Mucosa of descending colon (tissue), 3 donors: ENCODE measurements around the gene USP10. TPM values are rescaled to one million over a fixed set of nuclear protein-coding genes. Genes with fewer than 3 reads are reported as not detected.
A peak's percentile ranks its signal among the peaks of the same experiment; 100 is the strongest.

Experiments
- ATAC-seq: fragments of 200-7000 bp; cut with Tn5 transposase; one replicate; pipeline ENCODE4 v1.9.1; 2020; ENCODE audit warnings: mild to moderate bottlenecking, moderate library complexity
- DNase-seq, 3 donors: peaks; one replicate each; pipeline ENCODE4 v3.0.0-alpha.2; 2020
- H3K36me3 ChIP-seq: fragments of 200-600 bp; one replicate; pipeline ENCODE4 v1.8.0; 2021; ENCODE audit warnings: low read depth, mild to moderate bottlenecking
- H3K4me1 ChIP-seq: fragments of 200-600 bp; one replicate; pipeline ENCODE4 v1.8.0; 2021; ENCODE audit warnings: low read depth, mild to moderate bottlenecking
- H3K4me3 ChIP-seq: fragments of 200-600 bp; one replicate; pipeline ENCODE4 v1.8.0; 2021; ENCODE audit warnings: mild to moderate bottlenecking
- H3K9me3 ChIP-seq: fragments of 200-600 bp; one replicate; pipeline ENCODE4 v1.8.0; 2021; ENCODE audit warnings: mild to moderate bottlenecking
- intact Hi-C, 2 donors: fragments of 100-400 bp; cut with DNase I in 1 of 2; cut with micrococcal nuclease in 1 of 2; formaldehyde crosslinking; loops; one replicate each; pipeline versions ENCODE4 v1.11.0 to v1.11.1; 2022; cut with DNase I, micrococcal nuclease
- total RNA-seq, 3 donors: library from RNA; stranded (reverse); fragmentation: NEBNext Ultra II Directional in 2 of 3; extraction: Animal tissue kit (Norgen Biotek cat#: 25700) in 2 of 3; gene quantifications; one replicate each; pipeline versions ENCODE4 v1.2.1 to v1.2.4, GENCODE V29; 2021 to 2023
- TF ChIP-seq, protein P1 (sequence below): fragments of 200-600 bp; IDR thresholded peaks from one replicate; pipeline ENCODE4 v1.8.0; 2022; ENCODE audit warnings: antibody characterized with exemption, mild to moderate bottlenecking
- donor health status: DM: no; HTN: no; CAD: no; lungs with moderate emphysema.
- donor health status: DM: no; HTN: no; CAD: no.
- donor health status: DM: no; HTN: yes; CAD: no.

USP10 gene
- total RNA-seq, 3 donors from 2014 or later: 65.1 to 76.9 (median 72.4) TPM

DNA sequence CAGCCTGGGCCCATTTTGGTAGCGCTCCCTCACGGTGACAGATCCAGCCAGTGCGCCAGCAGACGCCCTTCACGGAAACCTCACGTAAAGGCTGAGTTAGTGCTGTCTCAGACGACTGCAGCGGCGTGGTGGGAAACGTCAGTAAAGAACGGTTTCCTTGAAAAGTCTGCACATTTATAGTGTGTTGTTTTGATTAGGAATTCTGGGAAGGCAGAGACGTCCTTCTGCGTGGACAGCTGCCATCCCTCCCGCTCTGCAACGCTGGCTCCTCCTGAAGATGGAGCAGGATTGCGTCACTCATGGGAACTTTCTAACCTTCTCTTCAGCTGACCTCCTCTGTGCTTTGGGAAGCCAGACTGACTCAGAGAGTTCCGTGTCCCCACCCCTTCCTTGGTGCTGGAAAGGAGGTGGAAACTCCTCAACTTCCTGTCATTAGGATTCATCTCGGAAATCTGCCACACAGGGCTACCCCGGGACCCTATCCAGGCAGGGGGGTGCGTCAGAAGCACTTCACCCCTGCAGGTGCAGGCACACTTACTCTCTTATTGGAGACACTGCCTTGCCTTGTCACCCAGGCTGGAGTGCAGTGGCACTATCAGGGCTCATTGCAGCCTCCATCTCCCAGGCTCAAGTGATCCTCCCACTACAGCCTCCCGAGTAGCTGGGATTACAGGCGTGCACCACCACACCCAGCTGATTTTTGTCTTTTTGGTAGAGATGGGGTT, 95.7 kb downstream of the USP10 start:
- Histone ChIP-seq H3K4me1 (peaks cover 8% of the 10 kb centered on the region), H3K9me3 (no peaks in the 10 kb centered on the region), H3K36me3 (no peaks in the 10 kb centered on the region), H3K4me3 (no peak overlapping the region)
- ATAC-seq (peak; percentile 77), DNase-seq (peak; percentile 51 to 66 (median 54))
- TF ChIP-seq, protein P1, sequence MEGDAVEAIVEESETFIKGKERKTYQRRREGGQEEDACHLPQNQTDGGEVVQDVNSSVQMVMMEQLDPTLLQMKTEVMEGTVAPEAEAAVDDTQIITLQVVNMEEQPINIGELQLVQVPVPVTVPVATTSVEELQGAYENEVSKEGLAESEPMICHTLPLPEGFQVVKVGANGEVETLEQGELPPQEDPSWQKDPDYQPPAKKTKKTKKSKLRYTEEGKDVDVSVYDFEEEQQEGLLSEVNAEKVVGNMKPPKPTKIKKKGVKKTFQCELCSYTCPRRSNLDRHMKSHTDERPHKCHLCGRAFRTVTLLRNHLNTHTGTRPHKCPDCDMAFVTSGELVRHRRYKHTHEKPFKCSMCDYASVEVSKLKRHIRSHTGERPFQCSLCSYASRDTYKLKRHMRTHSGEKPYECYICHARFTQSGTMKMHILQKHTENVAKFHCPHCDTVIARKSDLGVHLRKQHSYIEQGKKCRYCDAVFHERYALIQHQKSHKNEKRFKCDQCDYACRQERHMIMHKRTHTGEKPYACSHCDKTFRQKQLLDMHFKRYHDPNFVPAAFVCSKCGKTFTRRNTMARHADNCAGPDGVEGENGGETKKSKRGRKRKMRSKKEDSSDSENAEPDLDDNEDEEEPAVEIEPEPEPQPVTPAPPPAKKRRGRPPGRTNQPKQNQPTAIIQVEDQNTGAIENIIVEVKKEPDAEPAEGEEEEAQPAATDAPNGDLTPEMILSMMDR: no peak
- intact Hi-C loops: no loop called here

DNA sequence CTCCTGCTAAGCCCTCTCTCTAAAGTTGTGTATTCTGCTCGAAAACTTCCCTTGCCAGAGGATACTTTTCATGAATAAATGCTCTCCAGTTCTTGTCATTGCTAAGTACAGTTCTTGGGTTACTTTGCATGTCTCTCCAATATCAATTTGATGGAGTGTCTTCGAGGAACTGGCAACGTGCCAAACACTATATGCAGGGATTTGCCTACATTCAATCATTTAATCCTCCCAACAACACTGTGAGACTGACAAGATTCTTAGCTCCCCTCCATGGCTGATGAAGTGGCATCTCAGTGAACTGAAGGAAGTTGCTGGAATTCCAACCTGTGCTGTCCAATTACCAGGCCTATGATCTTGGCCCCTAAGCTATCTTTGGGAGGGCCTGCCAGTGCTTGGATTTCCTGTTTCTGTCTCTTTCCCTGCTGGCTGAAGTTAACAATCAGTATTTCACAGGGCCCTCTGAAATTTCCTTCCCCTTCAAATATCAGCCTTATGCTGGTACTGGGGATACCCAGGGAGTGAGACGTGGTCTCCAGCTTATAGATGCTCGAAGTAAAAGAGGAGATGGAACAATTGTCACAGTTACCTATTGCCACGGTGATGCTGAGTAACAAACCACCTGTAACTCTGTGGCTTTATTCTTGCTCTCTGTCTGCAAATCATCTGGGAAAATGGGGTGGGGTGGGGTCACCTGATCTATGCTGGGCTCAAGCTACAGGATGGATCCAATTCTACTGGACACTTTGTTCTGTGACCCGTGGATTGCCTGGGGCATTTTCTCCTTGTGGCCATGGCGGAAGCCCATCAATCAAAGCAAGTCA, 100.6 kb downstream of the USP10 start:
- DNase-seq (no peak), ATAC-seq (no peak)
- Histone ChIP-seq H3K9me3 (no peaks in the 10 kb centered on the region), H3K4me3 (no peak overlapping the region), H3K4me1 (no peaks in the 10 kb centered on the region), H3K36me3 (no peaks in the 10 kb centered on the region)
- TF ChIP-seq, protein P1: no peak
- intact Hi-C loops: no loop called here

DNA sequence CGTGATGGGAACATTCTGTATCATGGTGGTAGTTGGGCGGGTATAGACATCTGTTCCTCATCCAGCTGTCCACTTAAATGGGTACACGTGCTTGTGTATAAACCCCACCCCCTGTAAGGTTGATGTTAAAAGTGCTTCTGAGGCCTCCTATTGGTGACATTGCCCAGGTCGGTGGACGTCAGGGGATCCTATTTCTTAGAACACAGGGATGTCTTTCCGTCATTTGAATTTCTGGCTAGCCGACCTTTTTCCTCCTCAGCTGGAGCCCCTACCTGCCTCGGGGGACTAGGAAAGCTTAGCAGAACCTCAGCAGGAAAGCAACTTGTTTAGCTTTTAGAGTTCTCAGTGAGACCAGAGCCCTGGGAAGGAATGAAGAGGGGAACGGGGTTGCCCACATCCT, 103.3 kb downstream of the USP10 start:
- Histone ChIP-seq H3K4me3 (no peak overlapping the region), H3K36me3 (no peaks in the 10 kb centered on the region), H3K9me3 (no peaks in the 10 kb centered on the region), H3K4me1 (no peaks in the 10 kb centered on the region)
- ATAC-seq (no peak), DNase-seq (no peak)
- TF ChIP-seq, protein P1: no peak
- intact Hi-C loops: no loop called here

DNA sequence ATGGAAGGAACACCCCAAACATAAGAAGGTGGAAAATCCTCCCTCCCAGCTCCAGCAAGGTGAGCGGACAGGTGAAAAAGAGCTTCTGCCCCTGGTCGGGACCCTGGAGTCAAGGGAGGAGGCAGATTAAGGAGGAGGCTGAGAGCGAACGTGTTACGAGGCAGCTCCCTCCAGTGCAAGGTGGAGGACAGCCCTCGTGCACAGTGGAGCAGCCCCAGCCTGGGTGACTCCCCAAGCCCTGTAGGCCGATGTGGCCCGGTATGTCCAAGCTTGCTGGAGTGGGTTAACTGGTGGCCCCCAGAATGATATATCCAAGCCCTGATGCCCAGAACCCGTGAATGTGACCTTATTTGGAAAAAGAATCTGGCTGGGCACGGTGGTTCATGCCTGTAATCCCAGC, 104.5 kb downstream of the USP10 start:
- Histone ChIP-seq H3K4me1 (no peaks in the 10 kb centered on the region), H3K4me3 (no peak overlapping the region), H3K36me3 (no peaks in the 10 kb centered on the region), H3K9me3 (no peaks in the 10 kb centered on the region)
- ATAC-seq: no peak
- peak in 2 of 3 donors; percentile 3 to 25 for DNase-seq
- TF ChIP-seq, protein P1: no peak
- intact Hi-C loops: no loop called here

DNA sequence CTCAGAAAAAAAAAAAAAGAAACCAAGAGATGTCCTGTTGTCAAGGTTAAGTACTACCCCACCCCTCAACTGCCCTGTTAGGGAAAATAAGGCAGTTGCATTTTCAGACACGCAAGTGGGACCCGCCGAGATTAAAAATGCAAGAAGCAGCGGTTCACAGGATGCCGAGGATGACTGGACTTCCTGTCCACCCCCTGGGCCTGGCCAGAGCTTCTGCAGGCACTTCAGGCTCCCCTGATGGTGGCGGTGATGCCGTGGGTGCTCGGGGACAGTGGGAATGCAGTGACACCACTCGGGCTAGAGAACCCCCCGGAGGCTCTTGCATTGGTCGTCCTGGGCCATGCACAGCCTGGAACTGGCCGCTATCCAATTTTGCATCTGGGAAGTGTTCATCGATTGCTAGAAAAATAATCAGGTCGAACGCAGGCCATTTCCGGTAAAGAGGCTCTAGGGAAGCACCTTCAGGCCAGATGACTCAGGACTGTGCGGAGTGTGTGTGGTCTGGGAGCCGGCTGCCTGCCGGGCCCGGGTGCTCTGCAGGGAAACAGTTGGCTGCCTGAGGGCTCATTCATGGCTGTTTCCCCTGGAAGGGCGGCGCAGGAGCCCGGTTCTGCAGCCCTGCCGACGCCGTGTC, 106.6 kb downstream of the USP10 start:
- DNase-seq (peak in 2 of 3 donors; percentile 33 to 66), ATAC-seq (peak; percentile 63)
- Histone ChIP-seq H3K36me3 (no peaks in the 10 kb centered on the region), H3K4me3 (no peak overlapping the region), H3K4me1 (no peaks in the 10 kb centered on the region), H3K9me3 (no peaks in the 10 kb centered on the region)
- TF ChIP-seq, protein P1: no peak
- intact Hi-C loops: no loop called here
